Embryonic facial prominence (tissue), 1 donor: ENCODE data around the gene STK16.
"Not testable (repeated sequence)": the region's sequence is repeated elsewhere in the genome, so short reads cannot be mapped to it uniquely, and the experiment has no call there.

Experiments
- DNase-seq: peaks from one replicate; pipeline ENCODE4 v3.0.0-alpha.2; 2016; ENCODE audit errors: extremely low spot score

The STK16 gene

GRCh38 chr2:219245148-219245898 is at the start of gene STK16, which contains the start of gene GLB1L:
Gene STK16 (plus strand): TSS chr2:219245479. CDS start chr2:219246000, 521 bp downstream.
Gene GLB1L (minus strand): TSS chr2:219245444. CDS start chr2:219243573, 1,871 bp downstream.
- peak; percentile 78 for DNase-seq

GRCh38 chr2:219197388-219197787 is 47.9 kb upstream of the STK16 start:
- DNase-seq = no peak

- DNase-seq = no peak
Observed at GRCh38 chr2:219198974-219199373, 46.3 kb upstream of the STK16 start.

GRCh38 chr2:219199470-219200211 is 45.6 kb upstream of the STK16 start:
- no peak for DNase-seq

- not testable (repeated sequence) for DNase-seq
Observed at GRCh38 chr2:219200502-219201326, 44.6 kb upstream of the STK16 start.

- not testable (repeated sequence) for DNase-seq
Observed at GRCh38 chr2:219201331-219201730, 43.9 kb upstream of the STK16 start.

- no peak for DNase-seq
Observed at GRCh38 chr2:219204425-219205164, 40.7 kb upstream of the STK16 start.

- DNase-seq = no peak
Observed at GRCh38 chr2:219205165-219205538, 40.1 kb upstream of the STK16 start.

GRCh38 chr2:219205981-219206327 is 39.3 kb upstream of the STK16 start:
- no peak for DNase-seq

- DNase-seq = peak; percentile 88
Observed at GRCh38 chr2:219206328-219207133, 38.7 kb upstream of the STK16 start, which contains the start of gene ZFAND2B. Gene ZFAND2B (plus strand): TSS chr2:219206782. CDS start chr2:219206988, 206 bp downstream.

GRCh38 chr2:219207134-219207883 is 38.0 kb upstream of the STK16 start:
- no peak for DNase-seq

GRCh38 chr2:219207884-219208740 is 37.2 kb upstream of the STK16 start:
- DNase-seq = no peak

- DNase-seq = no peak
Observed at GRCh38 chr2:219209236-219210195, 35.8 kb upstream of the STK16 start.

GRCh38 chr2:219210196-219210885 is 34.9 kb upstream of the STK16 start:
- DNase-seq = no peak

GRCh38 chr2:219210886-219211362 is 34.4 kb upstream of the STK16 start:
- no peak for DNase-seq

GRCh38 chr2:219213026-219213415 is 32.3 kb upstream of the STK16 start:
- no peak for DNase-seq
